NT2/D1 (cell line): Measurements from ENCODE around the gene MYO5A.

ENCODE experiments used
- SUZ12 ChIP-seq: IDR thresholded peaks from 2 replicates; pipeline ENCODE4 v1.6.1; 2011; ENCODE audit not compliant: insufficient read length, insufficient read depth; ENCODE audit errors: extremely low read depth
- YY1 ChIP-seq: IDR thresholded peaks from 2 replicates; pipeline ENCODE4 v1.6.1; 2011; ENCODE audit not compliant: insufficient read length, insufficient read depth
- ZNF274 ChIP-seq: IDR thresholded peaks from 2 replicates; pipeline ENCODE4 v1.6.1; 2011; ENCODE audit warnings: mild to moderate bottlenecking, low read depth, low read length

DNA sequence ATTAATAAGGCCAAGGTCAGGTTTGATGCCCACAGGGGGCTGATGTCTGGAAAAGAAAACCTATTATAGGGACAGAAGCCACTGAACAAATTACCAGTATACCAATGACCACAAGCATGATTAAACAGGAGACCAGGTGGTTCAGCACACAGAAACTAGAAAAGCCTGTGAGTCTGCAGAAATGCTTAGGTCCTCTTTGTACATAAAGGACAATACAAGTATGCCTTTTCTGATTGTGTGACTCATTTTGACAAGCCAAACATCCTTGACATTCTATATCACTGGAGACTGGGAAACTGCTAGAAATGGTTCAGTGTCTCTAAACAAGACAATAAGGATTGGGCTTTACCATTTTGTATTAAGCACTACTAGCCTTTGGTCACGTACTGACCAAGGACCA, 119.9 kb downstream of the MYO5A start:
- TF ChIP-seq ZNF274 (no peak), YY1 (no peak), SUZ12 (no peak)
